Measurements from ENCODE around the gene CD99.

GRCh38 chrX:2774057-2774456 is 83.0 kb downstream of the CD99 start:
- no peak for TF ChIP-seq CTCF (IDR thresholded peaks at IDR 0.05; ENCODE audit: poor library complexity)
- no peak for TF ChIP-seq EZH2 (IDR thresholded peaks at IDR 0.05; ENCODE audit: borderline replicate concordance)
- no peak for TF ChIP-seq EZH2phosphoT487 (IDR thresholded peaks at IDR 0.05; ENCODE audit: low read depth, severe bottlenecking, unreplicated experiment)
